Measurements from ENCODE around the gene STON1.
A peak's percentile ranks its signal among the peaks of the same experiment; 100 is the strongest.

STON1 gene

DNA sequence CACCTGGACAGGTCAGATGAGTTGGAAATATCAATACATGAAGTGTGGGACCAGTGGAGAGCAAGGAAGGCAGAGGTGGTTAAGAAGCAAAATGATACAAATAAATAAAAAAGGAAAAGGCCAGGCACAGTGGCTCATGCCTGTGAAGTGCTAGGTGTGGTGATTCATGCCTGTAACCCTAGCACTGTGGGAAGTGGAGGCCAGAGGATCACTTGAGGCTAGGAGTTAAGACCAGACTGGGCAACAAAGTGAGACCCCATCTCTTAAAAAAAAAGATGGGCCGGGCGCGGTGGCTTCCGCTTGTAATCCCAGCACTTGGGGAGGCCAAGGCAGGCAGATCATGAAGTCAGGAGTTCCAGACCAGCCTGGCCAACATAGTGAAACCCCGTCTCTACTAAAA lies 2.9 kb downstream of the STON1 start:
- TF ChIP-seq ESRRG (CRISPR knock-in tag; IDR thresholded peaks at IDR 0.05) = no peak
- TF ChIP-seq ZFP3 (CRISPR knock-in tag; IDR thresholded peaks at IDR 0.05) = no peak
- no peak for TF ChIP-seq ZFP30 (CRISPR knock-in tag; IDR thresholded peaks at IDR 0.05)
- no peak for TF ChIP-seq ZNF70 (CRISPR knock-in tag; IDR thresholded peaks at IDR 0.05)
- TF ChIP-seq OSR1 (CRISPR knock-in tag; IDR thresholded peaks at IDR 0.05) = no peak
- TF ChIP-seq, protein P1, sequence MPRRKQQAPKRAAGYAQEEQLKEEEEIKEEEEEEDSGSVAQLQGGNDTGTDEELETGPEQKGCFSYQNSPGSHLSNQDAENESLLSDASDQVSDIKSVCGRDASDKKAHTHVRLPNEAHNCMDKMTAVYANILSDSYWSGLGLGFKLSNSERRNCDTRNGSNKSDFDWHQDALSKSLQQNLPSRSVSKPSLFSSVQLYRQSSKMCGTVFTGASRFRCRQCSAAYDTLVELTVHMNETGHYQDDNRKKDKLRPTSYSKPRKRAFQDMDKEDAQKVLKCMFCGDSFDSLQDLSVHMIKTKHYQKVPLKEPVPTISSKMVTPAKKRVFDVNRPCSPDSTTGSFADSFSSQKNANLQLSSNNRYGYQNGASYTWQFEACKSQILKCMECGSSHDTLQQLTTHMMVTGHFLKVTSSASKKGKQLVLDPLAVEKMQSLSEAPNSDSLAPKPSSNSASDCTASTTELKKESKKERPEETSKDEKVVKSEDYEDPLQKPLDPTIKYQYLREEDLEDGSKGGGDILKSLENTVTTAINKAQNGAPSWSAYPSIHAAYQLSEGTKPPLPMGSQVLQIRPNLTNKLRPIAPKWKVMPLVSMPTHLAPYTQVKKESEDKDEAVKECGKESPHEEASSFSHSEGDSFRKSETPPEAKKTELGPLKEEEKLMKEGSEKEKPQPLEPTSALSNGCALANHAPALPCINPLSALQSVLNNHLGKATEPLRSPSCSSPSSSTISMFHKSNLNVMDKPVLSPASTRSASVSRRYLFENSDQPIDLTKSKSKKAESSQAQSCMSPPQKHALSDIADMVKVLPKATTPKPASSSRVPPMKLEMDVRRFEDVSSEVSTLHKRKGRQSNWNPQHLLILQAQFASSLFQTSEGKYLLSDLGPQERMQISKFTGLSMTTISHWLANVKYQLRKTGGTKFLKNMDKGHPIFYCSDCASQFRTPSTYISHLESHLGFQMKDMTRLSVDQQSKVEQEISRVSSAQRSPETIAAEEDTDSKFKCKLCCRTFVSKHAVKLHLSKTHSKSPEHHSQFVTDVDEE (CRISPR knock-in tag; IDR thresholded peaks at IDR 0.05) = no peak
- no peak for TF ChIP-seq ARNTL (CRISPR knock-in tag; IDR thresholded peaks at IDR 0.05; ENCODE audit: borderline replicate concordance, low read depth)
- TF ChIP-seq SNAI2 (CRISPR knock-in tag; IDR thresholded peaks at IDR 0.05) = no peak
- TF ChIP-seq ZNF8 (CRISPR knock-in tag; IDR thresholded peaks at IDR 0.05) = no peak
- TF ChIP-seq GLIS3 (CRISPR knock-in tag; IDR thresholded peaks at IDR 0.05) = no peak
- no peak for TF ChIP-seq RARB (CRISPR knock-in tag; IDR thresholded peaks at IDR 0.05)
- no peak for ATAC-seq

GRCh38 chr2:48534781-48535180 lies 4.8 kb downstream of the STON1 start:
- TF ChIP-seq ZFP30 (CRISPR knock-in tag; IDR thresholded peaks at IDR 0.05) (no peak), SNAI2 (CRISPR knock-in tag; IDR thresholded peaks at IDR 0.05) (no peak), ISL1 (CRISPR knock-in tag; IDR thresholded peaks at IDR 0.05) (no peak)
- no peak for ATAC-seq

DNA sequence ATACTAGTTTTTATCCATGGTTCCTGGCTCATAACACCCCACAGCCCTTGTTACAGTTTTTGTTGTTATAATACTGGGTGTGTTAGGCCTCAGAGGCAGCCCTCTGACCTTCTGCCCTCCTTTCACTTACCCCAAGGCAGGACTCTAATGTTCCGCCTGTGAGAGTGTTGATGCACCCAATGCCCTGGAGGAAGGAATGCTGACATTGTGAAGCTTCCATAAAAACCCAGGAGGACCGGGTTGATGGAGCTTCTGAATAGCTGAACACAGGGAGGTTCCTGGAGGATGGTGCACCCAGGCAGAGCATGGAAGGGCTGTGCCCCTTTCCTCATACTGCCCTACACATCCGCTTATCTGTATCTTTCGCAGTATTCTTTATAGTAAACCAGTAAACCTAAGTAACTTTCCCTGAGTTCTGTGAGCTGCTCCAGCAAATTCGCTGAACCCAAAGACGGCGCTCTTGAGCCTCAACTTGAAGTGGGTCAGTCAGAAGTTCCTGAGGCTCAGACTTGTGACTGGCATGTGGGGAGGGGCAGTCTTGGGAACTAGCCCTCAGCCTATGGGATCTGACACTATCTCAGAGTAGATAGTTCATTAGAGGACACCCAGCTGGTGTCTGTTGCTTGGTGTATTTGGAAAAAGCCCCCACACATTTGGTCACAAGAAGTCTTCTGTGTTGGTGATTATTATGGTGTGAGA lies 10.4 kb downstream of the STON1 start:
- no peak for ATAC-seq
- TF ChIP-seq SNAI2 (CRISPR knock-in tag; IDR thresholded peaks at IDR 0.05) = no peak
- no peak for TF ChIP-seq CREB5 (CRISPR knock-in tag; IDR thresholded peaks at IDR 0.05; ENCODE audit: low read depth)

GRCh38 chr2:48541666-48542389 lies 11.9 kb downstream of the STON1 start:
- TF ChIP-seq CSRNP3 (CRISPR knock-in tag; IDR thresholded peaks at IDR 0.05) (no peak), ZNF70 (CRISPR knock-in tag; IDR thresholded peaks at IDR 0.05) (no peak), BACH2 (CRISPR knock-in tag; IDR thresholded peaks at IDR 0.05; ENCODE audit: borderline replicate concordance) (no peak)
- TF ChIP-seq, protein P2, sequence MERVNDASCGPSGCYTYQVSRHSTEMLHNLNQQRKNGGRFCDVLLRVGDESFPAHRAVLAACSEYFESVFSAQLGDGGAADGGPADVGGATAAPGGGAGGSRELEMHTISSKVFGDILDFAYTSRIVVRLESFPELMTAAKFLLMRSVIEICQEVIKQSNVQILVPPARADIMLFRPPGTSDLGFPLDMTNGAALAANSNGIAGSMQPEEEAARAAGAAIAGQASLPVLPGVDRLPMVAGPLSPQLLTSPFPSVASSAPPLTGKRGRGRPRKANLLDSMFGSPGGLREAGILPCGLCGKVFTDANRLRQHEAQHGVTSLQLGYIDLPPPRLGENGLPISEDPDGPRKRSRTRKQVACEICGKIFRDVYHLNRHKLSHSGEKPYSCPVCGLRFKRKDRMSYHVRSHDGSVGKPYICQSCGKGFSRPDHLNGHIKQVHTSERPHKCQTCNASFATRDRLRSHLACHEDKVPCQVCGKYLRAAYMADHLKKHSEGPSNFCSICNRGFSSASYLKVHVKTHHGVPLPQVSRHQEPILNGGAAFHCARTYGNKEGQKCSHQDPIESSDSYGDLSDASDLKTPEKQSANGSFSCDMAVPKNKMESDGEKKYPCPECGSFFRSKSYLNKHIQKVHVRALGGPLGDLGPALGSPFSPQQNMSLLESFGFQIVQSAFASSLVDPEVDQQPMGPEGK (CRISPR knock-in tag; IDR thresholded peaks at IDR 0.05; ENCODE audit: borderline replicate concordance) = no peak

GRCh38 chr2:48543895-48544294 lies 13.9 kb downstream of the STON1 start:
- no peak for ATAC-seq
- TF ChIP-seq ARNTL (CRISPR knock-in tag; IDR thresholded peaks at IDR 0.05; ENCODE audit: borderline replicate concordance, low read depth) = no peak

More at GRCh38 chr2:48541666-48542389, 11.9 kb downstream of the STON1 start:
- no peak for ATAC-seq

GRCh38 chr2:48545244-48545643 lies 15.3 kb downstream of the STON1 start:
- 0 out of 3 replicates have a peak, but pooled peaks have one; percentile 27 for ATAC-seq
- TF ChIP-seq ZFP3 (CRISPR knock-in tag; IDR thresholded peaks at IDR 0.05) = no peak
- no peak for TF ChIP-seq ZNF70 (CRISPR knock-in tag; IDR thresholded peaks at IDR 0.05)
- no peak for TF ChIP-seq SNAI2 (CRISPR knock-in tag; IDR thresholded peaks at IDR 0.05)
- no peak for TF ChIP-seq ZC3H10 (CRISPR knock-in tag; IDR thresholded peaks at IDR 0.05)
- TF ChIP-seq BACH2 (CRISPR knock-in tag; IDR thresholded peaks at IDR 0.05; ENCODE audit: borderline replicate concordance) = no peak
- TF ChIP-seq ZNF8 (CRISPR knock-in tag; IDR thresholded peaks at IDR 0.05) = no peak
- TF ChIP-seq TOX (CRISPR knock-in tag; IDR thresholded peaks at IDR 0.05; ENCODE audit: borderline replicate concordance) = no peak

Data from SK-N-SH treated with all-trans-retinoic acid at 6 μM for 48 hours (cell line).